ENCODE measurements around the gene NR2E1.
A peak's percentile ranks its signal among the peaks of the same experiment; 100 is the strongest.

The NR2E1 gene

DNA sequence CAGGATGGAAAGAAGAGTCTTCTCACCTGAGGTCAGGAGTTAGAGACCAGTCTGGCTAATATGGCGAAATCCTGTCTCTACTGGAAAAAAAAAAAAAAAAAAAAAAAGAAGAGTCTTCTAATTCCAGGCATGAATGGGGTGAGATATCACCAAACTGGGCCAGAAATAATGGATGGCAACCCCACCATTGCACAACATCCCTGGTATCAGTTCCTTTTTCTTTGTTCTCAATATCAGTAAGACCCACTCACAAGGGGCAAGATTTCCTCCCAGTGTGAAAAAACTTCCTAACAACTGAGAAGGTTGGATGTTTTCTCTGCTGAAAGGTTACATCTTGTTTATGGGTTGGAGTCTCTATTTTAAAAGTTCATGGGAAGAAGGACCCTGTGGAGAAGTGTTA is 23.6 kb upstream of the NR2E1 start:
- ChIA-PET CTCF (interaction anchor here (1.0 kb wide), 1 partner anchor 696 kb away, joined by 3 read pairs; no protein-coding TSS in a partner anchor), POLR2A (no interaction called here)
- Histone ChIP-seq H3K27ac (ENCODE audit: extremely low read depth, low read depth, low read length) (no peak overlapping the region), H3K36me3 (ENCODE audit: control insufficient read depth in 2 of 2, insufficient read depth in 1 of 2, low read length in 2 of 2) (no peaks in the 10 kb centered on the region), H3K9me3 (ENCODE audit: control insufficient read depth, insufficient read depth, low read depth, low read length) (no peaks in the 10 kb centered on the region), H3K4me3 (ENCODE audit: low read depth, low read length) (no peak overlapping the region), H3K4me1 (ENCODE audit: control insufficient read depth, insufficient read depth, low read length) (no peaks in the 10 kb centered on the region)
- TF ChIP-seq, protein P1, sequence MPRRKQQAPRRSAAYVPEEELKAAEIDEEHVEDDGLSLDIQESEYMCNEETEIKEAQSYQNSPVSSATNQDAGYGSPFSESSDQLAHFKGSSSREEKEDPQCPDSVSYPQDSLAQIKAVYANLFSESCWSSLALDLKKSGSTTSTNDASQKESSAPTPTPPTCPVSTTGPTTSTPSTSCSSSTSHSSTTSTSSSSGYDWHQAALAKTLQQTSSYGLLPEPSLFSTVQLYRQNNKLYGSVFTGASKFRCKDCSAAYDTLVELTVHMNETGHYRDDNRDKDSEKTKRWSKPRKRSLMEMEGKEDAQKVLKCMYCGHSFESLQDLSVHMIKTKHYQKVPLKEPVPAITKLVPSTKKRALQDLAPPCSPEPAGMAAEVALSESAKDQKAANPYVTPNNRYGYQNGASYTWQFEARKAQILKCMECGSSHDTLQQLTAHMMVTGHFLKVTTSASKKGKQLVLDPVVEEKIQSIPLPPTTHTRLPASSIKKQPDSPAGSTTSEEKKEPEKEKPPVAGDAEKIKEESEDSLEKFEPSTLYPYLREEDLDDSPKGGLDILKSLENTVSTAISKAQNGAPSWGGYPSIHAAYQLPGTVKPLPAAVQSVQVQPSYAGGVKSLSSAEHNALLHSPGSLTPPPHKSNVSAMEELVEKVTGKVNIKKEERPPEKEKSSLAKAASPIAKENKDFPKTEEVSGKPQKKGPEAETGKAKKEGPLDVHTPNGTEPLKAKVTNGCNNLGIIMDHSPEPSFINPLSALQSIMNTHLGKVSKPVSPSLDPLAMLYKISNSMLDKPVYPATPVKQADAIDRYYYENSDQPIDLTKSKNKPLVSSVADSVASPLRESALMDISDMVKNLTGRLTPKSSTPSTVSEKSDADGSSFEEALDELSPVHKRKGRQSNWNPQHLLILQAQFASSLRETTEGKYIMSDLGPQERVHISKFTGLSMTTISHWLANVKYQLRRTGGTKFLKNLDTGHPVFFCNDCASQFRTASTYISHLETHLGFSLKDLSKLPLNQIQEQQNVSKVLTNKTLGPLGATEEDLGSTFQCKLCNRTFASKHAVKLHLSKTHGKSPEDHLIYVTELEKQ (tag by site-specific recombination; IDR thresholded peaks at IDR 0.05; ENCODE audit: borderline replicate concordance) = no peak
- TF ChIP-seq ZNF529 (tag by site-specific recombination; IDR thresholded peaks at IDR 0.05; ENCODE audit: insufficient replicate concordance) = no peak

DNA sequence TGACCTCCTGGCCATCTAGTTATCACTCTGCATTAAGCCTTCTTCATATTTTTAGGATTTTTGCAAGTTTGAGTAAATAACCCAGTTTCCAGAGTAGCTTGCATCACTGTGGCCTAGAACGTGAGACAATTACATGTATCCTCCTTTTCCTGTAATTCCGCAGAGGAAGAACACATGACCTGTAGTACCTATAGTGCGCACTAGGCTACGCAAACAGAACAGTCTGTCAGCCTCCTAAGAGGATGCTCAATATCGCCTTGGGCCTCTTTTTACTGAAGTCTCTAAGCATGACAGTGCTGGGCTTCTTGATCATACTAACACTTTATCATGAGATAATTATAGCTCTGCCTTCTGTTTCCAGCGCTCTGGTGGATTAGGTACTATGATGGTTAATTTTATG is 20.2 kb upstream of the NR2E1 start:
- CTCF ChIA-PET = interaction anchor here (0.7 to 1.2 kb wide), 3 partner anchors 14 to 163 kb away, joined by 3 to 6 read pairs (median 3); no protein-coding TSS in a partner anchor
- TF ChIP-seq, protein P2, sequence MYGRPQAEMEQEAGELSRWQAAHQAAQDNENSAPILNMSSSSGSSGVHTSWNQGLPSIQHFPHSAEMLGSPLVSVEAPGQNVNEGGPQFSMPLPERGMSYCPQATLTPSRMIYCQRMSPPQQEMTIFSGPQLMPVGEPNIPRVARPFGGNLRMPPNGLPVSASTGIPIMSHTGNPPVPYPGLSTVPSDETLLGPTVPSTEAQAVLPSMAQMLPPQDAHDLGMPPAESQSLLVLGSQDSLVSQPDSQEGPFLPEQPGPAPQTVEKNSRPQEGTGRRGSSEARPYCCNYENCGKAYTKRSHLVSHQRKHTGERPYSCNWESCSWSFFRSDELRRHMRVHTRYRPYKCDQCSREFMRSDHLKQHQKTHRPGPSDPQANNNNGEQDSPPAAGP (tag by site-specific recombination; IDR thresholded peaks at IDR 0.05) = no peak
- TF ChIP-seq SP7 (tag by site-specific recombination; IDR thresholded peaks at IDR 0.05) (0 out of 2 replicates have a peak, but pooled peaks have one; percentile 39), SCRT2 (tag by site-specific recombination; IDR thresholded peaks at IDR 0.05) (no peak), ZNF76 (tag by site-specific recombination; IDR thresholded peaks at IDR 0.05; ENCODE audit: borderline replicate concordance, low read depth) (no peak), BCL11B (tag by site-specific recombination; IDR thresholded peaks at IDR 0.05; ENCODE audit: low read depth) (no peak), ZNF140 (tag by site-specific recombination; IDR thresholded peaks at IDR 0.05) (no peak), ZNF768 (tag by site-specific recombination; IDR thresholded peaks at IDR 0.05) (no peak)
- TF ChIP-seq, protein P3, sequence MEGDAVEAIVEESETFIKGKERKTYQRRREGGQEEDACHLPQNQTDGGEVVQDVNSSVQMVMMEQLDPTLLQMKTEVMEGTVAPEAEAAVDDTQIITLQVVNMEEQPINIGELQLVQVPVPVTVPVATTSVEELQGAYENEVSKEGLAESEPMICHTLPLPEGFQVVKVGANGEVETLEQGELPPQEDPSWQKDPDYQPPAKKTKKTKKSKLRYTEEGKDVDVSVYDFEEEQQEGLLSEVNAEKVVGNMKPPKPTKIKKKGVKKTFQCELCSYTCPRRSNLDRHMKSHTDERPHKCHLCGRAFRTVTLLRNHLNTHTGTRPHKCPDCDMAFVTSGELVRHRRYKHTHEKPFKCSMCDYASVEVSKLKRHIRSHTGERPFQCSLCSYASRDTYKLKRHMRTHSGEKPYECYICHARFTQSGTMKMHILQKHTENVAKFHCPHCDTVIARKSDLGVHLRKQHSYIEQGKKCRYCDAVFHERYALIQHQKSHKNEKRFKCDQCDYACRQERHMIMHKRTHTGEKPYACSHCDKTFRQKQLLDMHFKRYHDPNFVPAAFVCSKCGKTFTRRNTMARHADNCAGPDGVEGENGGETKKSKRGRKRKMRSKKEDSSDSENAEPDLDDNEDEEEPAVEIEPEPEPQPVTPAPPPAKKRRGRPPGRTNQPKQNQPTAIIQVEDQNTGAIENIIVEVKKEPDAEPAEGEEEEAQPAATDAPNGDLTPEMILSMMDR (tag by site-specific recombination; IDR thresholded peaks at IDR 0.05) = no peak
- POLR2A ChIA-PET = no interaction called here
- H3K9me3 ChIP-seq (ENCODE audit: control insufficient read depth, insufficient read depth, low read depth, low read length) = no peaks in the 10 kb centered on the region
- H3K36me3 ChIP-seq (ENCODE audit: control insufficient read depth in 2 of 2, insufficient read depth in 1 of 2, low read length in 2 of 2) = no peaks in the 10 kb centered on the region
- H3K4me1 ChIP-seq (ENCODE audit: control insufficient read depth, insufficient read depth, low read length) = no peaks in the 10 kb centered on the region
- H3K27ac ChIP-seq (ENCODE audit: extremely low read depth, low read depth, low read length) = no peak overlapping the region
- H3K4me3 ChIP-seq (ENCODE audit: low read depth, low read length) = no peak overlapping the region

DNA sequence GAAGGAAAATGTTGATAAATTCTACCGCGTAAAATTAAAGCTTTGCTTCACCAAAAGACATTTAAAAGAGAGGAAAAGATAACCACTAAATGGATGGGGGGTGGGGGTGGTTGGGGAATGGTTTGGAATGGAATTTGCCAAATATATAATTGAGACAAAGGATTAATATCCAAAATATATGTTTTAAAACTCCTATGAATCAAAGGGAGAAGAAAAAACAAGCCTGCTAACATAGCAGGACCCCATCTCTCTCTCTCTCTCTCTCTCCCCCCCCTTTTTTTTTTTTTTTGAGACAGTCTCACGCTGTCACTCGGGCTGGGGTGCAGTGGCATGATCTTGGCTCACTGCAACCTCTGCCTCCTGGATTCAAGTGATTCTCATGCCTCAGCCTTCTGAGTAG is 13.4 kb upstream of the NR2E1 start:
- Histone ChIP-seq H3K4me3 (ENCODE audit: low read depth, low read length) (no peak overlapping the region), H3K36me3 (ENCODE audit: control insufficient read depth in 2 of 2, insufficient read depth in 1 of 2, low read length in 2 of 2) (no peaks in the 10 kb centered on the region), H3K9me3 (ENCODE audit: control insufficient read depth, insufficient read depth, low read depth, low read length) (no peaks in the 10 kb centered on the region), H3K27ac (ENCODE audit: extremely low read depth, low read depth, low read length) (no peak overlapping the region), H3K4me1 (ENCODE audit: control insufficient read depth, insufficient read depth, low read length) (no peaks in the 10 kb centered on the region)
- no peak for TF ChIP-seq ZBTB17 (tag by site-specific recombination; IDR thresholded peaks at IDR 0.05)
- no peak for TF ChIP-seq HOXA7 (CRISPR knock-in tag; IDR thresholded peaks at IDR 0.05; ENCODE audit: borderline replicate concordance)
- TF ChIP-seq ZNF138 (tag by site-specific recombination; IDR thresholded peaks at IDR 0.05; ENCODE audit: borderline replicate concordance) = no peak
- TF ChIP-seq, protein P4, sequence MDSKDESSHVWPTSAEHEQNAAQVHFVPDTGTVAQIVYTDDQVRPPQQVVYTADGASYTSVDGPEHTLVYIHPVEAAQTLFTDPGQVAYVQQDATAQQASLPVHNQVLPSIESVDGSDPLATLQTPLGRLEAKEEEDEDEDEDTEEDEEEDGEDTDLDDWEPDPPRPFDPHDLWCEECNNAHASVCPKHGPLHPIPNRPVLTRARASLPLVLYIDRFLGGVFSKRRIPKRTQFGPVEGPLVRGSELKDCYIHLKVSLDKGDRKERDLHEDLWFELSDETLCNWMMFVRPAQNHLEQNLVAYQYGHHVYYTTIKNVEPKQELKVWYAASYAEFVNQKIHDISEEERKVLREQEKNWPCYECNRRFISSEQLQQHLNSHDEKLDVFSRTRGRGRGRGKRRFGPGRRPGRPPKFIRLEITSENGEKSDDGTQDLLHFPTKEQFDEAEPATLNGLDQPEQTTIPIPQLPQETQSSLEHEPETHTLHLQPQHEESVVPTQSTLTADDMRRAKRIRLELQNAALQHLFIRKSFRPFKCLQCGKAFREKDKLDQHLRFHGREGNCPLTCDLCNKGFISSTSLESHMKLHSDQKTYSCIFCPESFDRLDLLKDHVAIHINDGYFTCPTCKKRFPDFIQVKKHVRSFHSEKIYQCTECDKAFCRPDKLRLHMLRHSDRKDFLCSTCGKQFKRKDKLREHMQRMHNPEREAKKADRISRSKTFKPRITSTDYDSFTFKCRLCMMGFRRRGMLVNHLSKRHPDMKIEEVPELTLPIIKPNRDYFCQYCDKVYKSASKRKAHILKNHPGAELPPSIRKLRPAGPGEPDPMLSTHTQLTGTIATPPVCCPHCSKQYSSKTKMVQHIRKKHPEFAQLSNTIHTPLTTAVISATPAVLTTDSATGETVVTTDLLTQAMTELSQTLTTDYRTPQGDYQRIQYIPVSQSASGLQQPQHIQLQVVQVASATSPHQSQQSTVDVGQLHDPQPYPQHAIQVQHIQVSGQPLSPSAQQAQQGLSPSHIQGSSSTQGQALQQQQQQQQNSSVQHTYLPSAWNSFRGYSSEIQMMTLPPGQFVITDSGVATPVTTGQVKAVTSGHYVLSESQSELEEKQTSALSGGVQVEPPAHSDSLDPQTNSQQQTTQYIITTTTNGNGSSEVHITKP (tag by site-specific recombination; IDR thresholded peaks at IDR 0.05) = peak; percentile 68
- TF ChIP-seq, protein P5, sequence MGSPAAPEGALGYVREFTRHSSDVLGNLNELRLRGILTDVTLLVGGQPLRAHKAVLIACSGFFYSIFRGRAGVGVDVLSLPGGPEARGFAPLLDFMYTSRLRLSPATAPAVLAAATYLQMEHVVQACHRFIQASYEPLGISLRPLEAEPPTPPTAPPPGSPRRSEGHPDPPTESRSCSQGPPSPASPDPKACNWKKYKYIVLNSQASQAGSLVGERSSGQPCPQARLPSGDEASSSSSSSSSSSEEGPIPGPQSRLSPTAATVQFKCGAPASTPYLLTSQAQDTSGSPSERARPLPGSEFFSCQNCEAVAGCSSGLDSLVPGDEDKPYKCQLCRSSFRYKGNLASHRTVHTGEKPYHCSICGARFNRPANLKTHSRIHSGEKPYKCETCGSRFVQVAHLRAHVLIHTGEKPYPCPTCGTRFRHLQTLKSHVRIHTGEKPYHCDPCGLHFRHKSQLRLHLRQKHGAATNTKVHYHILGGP (tag by site-specific recombination; IDR thresholded peaks at IDR 0.05) = no peak
- POLR2A ChIA-PET = no interaction called here
- CTCF ChIA-PET = interaction anchor here (0.6 to 0.7 kb wide), 3 partner anchors 106 to 1407 kb away, joined by 3 to 4 read pairs (median 3); no protein-coding TSS in a partner anchor

Data from HEK293 (cell line).